PFSK-1 (cell line): ENCODE data around the gene ATP6AP1.

Source experiments
- FOXP2 ChIP-seq: optimal IDR thresholded peaks from 2 replicates; pipeline ENCODE3; 2011; ENCODE audit warnings: borderline replicate concordance, control low read depth, inconsistent platforms; ENCODE audit not compliant: insufficient read depth; ENCODE audit errors: extremely low read length, extremely low read depth
- POLR2AphosphoS5 ChIP-seq: IDR thresholded peaks from 2 replicates; pipeline ENCODE4 v1.6.1; 2012; ENCODE audit warnings: low read depth, mild to moderate bottlenecking, control low read depth, low read length, moderate library complexity
- SIN3A ChIP-seq: IDR thresholded peaks from 2 replicates; pipeline ENCODE4 v1.6.1; 2012; ENCODE audit warnings: mild to moderate bottlenecking, low read length, moderate library complexity, borderline replicate concordance; ENCODE audit not compliant: insufficient read depth
- TAF1 ChIP-seq: IDR thresholded peaks from 2 replicates; pipeline ENCODE4 v1.6.1; 2012; ENCODE audit warnings: low read length, control low read depth, borderline replicate concordance; ENCODE audit not compliant: insufficient read depth
- TF ChIP-seq, protein P1 (sequence below), 2 experiments: IDR thresholded peaks; 2 replicates each; pipeline versions ENCODE4 v1.6.1 to v1.8.0; 2011 to 2012; ENCODE audit warnings: low read depth in 2 of 2, low read length in 2 of 2, control low read depth in 1 of 2, inconsistent platforms in 1 of 2, mild to moderate bottlenecking in 1 of 2, moderate library complexity in 1 of 2; ENCODE audit not compliant: insufficient read depth in 1 of 2

The ATP6AP1 gene

DNA sequence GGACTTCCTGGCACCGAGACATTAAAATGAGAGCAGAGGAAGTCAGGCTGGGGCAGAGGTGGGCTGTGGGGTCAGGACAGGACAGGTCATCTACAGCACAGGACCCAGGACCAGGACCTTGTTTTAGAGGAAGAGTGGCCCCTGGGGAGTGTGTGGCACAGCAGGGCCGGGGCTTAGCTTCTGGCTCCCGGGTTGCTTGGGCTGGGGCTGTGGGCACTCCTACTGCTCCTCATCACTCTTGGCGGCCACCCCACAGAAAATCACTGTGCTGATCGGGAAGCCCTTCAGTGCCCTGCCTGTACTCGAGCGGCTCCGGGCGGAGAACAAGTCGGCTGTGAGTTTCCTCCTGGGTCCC lies 8.1 kb upstream of the ATP6AP1 start:
- TF ChIP-seq, protein P1, sequence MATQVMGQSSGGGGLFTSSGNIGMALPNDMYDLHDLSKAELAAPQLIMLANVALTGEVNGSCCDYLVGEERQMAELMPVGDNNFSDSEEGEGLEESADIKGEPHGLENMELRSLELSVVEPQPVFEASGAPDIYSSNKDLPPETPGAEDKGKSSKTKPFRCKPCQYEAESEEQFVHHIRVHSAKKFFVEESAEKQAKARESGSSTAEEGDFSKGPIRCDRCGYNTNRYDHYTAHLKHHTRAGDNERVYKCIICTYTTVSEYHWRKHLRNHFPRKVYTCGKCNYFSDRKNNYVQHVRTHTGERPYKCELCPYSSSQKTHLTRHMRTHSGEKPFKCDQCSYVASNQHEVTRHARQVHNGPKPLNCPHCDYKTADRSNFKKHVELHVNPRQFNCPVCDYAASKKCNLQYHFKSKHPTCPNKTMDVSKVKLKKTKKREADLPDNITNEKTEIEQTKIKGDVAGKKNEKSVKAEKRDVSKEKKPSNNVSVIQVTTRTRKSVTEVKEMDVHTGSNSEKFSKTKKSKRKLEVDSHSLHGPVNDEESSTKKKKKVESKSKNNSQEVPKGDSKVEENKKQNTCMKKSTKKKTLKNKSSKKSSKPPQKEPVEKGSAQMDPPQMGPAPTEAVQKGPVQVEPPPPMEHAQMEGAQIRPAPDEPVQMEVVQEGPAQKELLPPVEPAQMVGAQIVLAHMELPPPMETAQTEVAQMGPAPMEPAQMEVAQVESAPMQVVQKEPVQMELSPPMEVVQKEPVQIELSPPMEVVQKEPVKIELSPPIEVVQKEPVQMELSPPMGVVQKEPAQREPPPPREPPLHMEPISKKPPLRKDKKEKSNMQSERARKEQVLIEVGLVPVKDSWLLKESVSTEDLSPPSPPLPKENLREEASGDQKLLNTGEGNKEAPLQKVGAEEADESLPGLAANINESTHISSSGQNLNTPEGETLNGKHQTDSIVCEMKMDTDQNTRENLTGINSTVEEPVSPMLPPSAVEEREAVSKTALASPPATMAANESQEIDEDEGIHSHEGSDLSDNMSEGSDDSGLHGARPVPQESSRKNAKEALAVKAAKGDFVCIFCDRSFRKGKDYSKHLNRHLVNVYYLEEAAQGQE (IDR thresholded peaks at IDR 0.05; ENCODE audit: insufficient read depth in 1 of 2, low read depth in 2 of 2, low read length in 2 of 2): no peak
- TF ChIP-seq SIN3A (no peak), POLR2AphosphoS5 (no peak), TAF1 (no peak)

DNA sequence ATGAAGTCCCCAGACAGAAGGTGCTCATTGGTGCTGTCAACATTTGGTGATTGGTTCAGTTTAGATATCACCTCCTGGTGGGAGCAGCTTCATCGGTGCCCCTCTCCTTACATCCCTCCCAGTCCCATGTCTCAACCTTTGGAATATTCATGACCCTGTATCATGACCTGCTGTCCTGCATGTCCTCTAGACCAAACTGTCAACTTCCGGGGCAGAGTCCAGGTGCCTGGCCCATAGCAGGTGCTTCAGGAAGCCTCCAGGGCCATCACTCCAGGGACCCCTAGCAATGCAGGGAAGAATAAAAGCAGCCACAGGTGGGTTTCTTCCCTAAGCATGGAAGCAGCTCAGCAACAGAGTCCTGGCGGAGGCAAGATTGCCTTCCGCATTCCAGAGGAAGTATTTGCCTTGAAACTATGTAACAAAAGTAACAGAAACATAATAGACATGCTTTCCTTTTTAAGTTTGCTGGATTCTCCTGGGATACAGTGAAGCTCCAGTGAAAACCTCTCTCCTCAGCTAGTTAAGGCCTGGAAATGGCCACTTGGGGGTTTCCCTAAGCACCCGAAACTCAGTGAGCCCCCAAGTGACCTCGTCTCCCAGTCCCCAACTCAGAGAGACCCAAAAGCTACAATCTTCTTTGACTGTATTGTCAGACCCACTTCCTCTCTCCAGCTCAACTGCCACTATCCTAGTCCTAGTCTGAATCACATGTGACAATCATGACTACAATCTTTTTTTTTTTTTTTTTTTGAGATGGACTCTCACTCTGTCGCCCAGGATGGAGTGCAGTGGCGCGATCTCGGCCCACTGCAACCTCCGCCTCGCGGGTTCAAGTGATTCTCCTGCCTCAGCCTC lies 1.3 kb upstream of the ATP6AP1 start:
- TF ChIP-seq, protein P1 (IDR thresholded peaks at IDR 0.05; ENCODE audit: insufficient read depth in 1 of 2, low read depth in 2 of 2, low read length in 2 of 2): no peak
- TF ChIP-seq SIN3A (no peak), TAF1 (no peak), FOXP2 (no peak), POLR2AphosphoS5 (no peak)

DNA sequence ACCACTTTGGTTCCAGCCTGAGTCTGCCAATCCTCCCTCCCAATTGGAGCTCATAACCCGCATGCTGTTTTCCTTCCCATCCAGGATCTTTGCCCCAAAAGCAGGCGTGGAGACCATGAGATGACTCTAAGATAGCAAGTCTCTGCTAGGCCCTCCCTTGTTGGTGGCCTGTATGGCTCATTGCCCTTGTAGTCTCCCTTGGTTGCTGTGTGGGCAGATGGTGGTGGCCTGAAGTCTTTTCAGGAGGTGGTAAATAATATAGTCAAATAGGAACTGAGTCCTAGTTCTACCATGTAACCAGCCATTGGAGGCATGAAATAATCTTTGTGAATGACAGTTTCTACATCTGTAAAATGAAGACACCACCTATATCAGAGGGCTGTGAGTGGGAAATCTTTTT lies 1.2 kb downstream of the ATP6AP1 start:
- TF ChIP-seq SIN3A: no peak
- TF ChIP-seq, protein P1 (IDR thresholded peaks at IDR 0.05; ENCODE audit: insufficient read depth in 1 of 2, low read depth in 2 of 2, low read length in 2 of 2): no peak
- no peak for TF ChIP-seq FOXP2
- TF ChIP-seq POLR2AphosphoS5: no peak
- no peak for TF ChIP-seq TAF1

DNA sequence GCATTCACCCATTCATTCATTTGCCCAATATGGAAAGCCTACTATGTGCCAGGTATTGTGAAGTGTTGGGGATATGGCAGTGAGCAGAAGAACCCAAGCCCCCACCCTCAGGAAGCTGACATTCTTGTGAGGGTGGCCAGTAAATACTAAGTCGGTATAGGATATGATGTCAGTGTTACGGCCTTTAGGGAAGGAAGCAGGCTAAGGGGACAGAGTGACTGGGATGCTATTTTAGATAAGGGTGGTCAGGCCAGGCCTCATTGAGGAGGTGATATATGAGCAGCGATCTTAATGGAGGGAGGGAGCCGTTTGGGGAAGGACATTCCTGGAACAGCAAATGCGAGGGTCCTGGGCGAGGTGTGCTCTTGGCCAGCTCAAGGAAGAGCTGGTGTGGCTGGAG lies 2.0 kb downstream of the ATP6AP1 start:
- TF ChIP-seq FOXP2 (no peak), TAF1 (no peak), SIN3A (no peak), POLR2AphosphoS5 (no peak)
- TF ChIP-seq, protein P1 (IDR thresholded peaks at IDR 0.05; ENCODE audit: insufficient read depth in 1 of 2, low read depth in 2 of 2, low read length in 2 of 2): no peak

DNA sequence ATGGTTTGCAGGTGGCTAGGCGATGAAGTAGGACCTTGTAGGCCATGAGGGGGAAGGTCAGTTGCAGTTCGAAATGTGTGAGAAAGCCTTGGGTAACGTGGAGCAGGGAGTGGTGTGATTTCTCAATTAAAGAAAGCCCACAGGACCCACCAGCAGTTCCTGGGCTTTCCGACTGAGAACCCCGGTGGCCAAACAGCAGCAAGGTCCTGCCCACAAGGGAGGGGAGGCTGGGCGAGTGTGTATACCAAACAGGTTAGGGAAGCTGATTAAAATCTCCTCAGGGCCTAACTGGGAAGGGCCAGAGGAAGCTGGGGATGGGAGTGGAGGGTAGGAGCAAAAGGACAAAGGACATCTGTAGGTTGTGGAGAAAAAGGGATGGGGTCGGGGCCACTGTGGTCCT lies 2.4 kb downstream of the ATP6AP1 start:
- TF ChIP-seq FOXP2 (no peak), POLR2AphosphoS5 (no peak), TAF1 (no peak), SIN3A (no peak)
- TF ChIP-seq, protein P1 (IDR thresholded peaks at IDR 0.05; ENCODE audit: insufficient read depth in 1 of 2, low read depth in 2 of 2, low read length in 2 of 2): no peak
